HUES64 (cell line): ENCODE data around the gene CLP1.
A peak's percentile ranks its signal among the peaks of the same experiment; 100 is the strongest.

ENCODE experiments used
- H3K27ac ChIP-seq: 2 replicates; pipeline ENCODE4 v1.7.0; 2013; ENCODE audit warnings: low read depth, low read length, inconsistent platforms
- H3K27me3 ChIP-seq: 2 replicates; pipeline ENCODE4 v1.6.1; 2013; ENCODE audit warnings: mild to moderate bottlenecking, low read length; ENCODE audit not compliant: insufficient read depth
- H3K36me3 ChIP-seq: 2 replicates; pipeline ENCODE4 v1.6.1; 2013; ENCODE audit warnings: mild to moderate bottlenecking, low read length; ENCODE audit not compliant: insufficient read depth
- H3K4me1 ChIP-seq: 2 replicates; pipeline ENCODE4 v1.6.1; 2013; ENCODE audit warnings: mild to moderate bottlenecking, low read length, moderate library complexity; ENCODE audit not compliant: insufficient read depth
- H3K4me3 ChIP-seq: 2 replicates; pipeline ENCODE4 v1.5.1; 2013; ENCODE audit warnings: mild to moderate bottlenecking, low read length, moderate library complexity
- H3K9ac ChIP-seq: 2 replicates; pipeline ENCODE4 v1.6.1; 2013; ENCODE audit warnings: mild to moderate bottlenecking, low read depth, low read length
- H3K9me3 ChIP-seq: 2 replicates; pipeline ENCODE4 v1.6.1; 2013; ENCODE audit warnings: low read depth, low read length; ENCODE audit not compliant: insufficient read depth
- WGBS: fragments of 150-250, 120-280 bp; methylation state at CpG from one replicate; pipeline ENCODE4 v1.1.7; 2013; ENCODE audit warnings: missing lambda C conversion rate; 5-methylcytosine and 5-hydroxymethylcytosine counted together

Gene CLP1

DNA sequence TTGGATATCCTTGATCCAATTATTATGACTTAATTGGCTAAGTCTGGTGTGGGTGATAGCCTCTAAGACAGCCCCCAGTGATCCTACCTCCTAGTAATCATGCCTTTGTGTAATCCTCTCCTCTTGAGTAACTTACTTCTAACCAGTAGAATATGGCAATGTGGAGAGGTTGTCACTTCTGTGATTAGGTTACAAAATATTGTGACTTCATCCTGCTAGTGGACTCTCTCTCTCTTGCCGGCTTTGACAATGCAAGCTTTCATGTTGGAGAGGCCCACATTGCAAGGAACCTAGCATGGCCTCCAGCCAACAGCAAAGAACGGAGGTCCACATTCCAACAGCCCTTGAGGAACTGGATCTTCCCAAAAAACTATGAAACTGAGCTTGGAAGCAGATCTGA is 27.4 kb upstream of the CLP1 start:
- Histone ChIP-seq H3K36me3 (no peaks in the 10 kb centered on the region), H3K4me3 (no peak overlapping the region), H3K27ac (no peak overlapping the region), H3K27me3 (no peaks in the 10 kb centered on the region), H3K9me3 (no peaks in the 10 kb centered on the region), H3K9ac (no peak overlapping the region), H3K4me1 (no peaks in the 10 kb centered on the region)
- WGBS = 95% methylated on average over 2 of the region's 2 CpGs

DNA sequence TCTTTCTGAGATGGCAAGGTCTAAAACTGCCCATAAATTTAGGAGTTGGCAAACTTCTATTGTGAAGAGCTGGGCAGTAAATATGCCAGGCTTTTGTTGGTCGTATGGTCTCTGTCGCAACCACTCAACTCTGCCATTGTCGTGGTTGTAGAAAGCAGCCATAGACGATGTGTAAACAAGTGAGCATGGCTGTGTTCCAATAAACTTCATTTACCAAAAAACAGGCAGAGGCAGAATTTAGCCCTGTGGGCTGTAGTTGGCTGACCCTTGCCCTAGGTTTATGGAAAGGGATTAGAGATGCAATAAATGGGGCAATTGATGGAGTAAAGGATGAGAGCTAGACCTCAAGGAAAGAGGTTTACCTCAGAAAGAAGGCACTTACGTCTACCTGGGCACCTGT is 25.4 kb upstream of the CLP1 start:
- Histone ChIP-seq H3K36me3 (no peaks in the 10 kb centered on the region), H3K27ac (no peak overlapping the region), H3K27me3 (no peaks in the 10 kb centered on the region), H3K9ac (no peak overlapping the region), H3K4me3 (no peak overlapping the region), H3K9me3 (no peaks in the 10 kb centered on the region), H3K4me1 (peaks cover 4% of the 10 kb centered on the region; the same call in 1 of the 2 replicates)
- 94% methylated on average over 5 of the region's 5 CpGs for WGBS

DNA sequence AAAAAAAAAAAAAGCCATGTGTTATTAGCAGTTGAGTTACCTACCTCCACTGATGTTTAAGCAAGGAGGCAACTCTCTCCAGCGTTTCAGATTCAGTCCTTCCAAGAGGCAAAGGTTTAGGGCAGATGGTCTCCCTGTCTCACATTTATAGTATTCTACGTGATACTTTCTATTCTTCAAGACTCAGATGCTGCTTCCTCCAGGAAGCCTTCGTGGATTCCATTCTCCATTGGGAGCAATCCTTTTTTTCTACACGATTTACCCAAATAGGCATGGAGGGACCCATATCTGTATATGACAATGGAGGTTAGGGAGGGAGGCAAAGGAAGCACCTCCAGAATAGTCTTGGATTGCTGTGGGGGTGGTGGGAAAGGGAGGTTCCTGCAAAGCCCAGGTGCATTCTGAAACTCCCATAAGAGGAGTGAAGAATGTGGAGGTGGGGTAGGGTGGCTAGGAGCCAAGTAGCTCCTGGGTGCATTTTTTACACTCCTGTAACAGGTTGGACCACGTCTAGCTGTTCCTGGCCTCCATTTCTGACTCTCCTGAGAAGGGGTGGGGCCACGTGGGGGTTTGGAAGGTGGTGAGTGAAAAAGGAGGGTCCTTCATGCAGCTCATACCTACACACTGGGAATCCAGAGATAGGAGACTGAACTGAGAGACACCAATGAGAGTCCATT is 24.0 kb upstream of the CLP1 start:
- H3K4me3 ChIP-seq = no peak overlapping the region
- H3K9ac ChIP-seq = no peak overlapping the region
- H3K27me3 ChIP-seq = no peaks in the 10 kb centered on the region
- H3K4me1 ChIP-seq = peaks cover 12% of the 10 kb centered on the region
- no peaks in the 10 kb centered on the region for H3K36me3 ChIP-seq
- no peak overlapping the region for H3K27ac ChIP-seq
- 89% methylated on average over 6 of the region's 6 CpGs for WGBS
- no peaks in the 10 kb centered on the region for H3K9me3 ChIP-seq

DNA sequence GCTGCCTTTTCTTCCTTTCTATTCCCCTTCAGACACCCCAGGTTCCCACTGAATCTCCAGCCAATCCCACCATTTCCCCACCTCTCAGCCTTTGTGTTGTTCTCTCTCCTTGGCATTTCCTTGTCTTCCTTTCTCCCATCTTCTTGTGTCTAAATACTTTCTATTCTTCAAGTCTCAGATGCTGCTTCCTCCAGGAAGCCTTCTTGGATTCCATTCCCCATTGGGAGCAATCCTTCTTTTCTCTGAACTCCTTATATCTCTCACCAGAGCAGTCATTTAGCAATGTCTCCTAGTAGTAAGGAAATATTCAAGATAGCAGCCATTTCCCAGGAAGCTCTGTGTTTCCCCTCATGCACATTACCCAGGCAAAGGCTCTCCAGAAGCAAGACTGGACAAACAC is 23.3 kb upstream of the CLP1 start:
- H3K9ac ChIP-seq = no peak overlapping the region
- H3K27ac ChIP-seq = no peak overlapping the region
- no peaks in the 10 kb centered on the region for H3K36me3 ChIP-seq
- no peak overlapping the region for H3K4me3 ChIP-seq
- no peaks in the 10 kb centered on the region for H3K9me3 ChIP-seq
- no peaks in the 10 kb centered on the region for H3K27me3 ChIP-seq
- H3K4me1 ChIP-seq = peaks cover 12% of the 10 kb centered on the region

DNA sequence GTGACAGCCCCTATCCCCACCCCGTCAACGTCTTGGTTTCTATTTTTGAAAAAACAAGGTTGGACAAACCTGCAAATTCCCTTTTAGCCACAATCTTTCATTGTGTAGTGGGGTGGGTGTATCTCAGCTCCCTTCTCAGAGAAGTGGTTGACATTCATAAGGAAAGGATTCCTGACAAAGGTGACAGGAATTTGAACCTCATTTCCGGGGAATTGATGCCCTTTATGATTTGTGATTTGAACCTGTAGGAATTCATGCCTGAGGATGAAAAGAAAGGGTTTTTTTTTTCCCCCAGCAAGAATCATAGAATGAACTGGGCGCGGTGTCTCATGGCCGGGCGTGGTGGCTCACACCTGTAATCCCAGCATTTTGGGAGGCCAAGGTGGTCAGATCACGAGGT is 22.3 kb upstream of the CLP1 start:
- 91% methylated on average over 8 of the region's 8 CpGs for WGBS
- Histone ChIP-seq H3K4me1 (peaks cover 15% of the 10 kb centered on the region), H3K36me3 (peaks cover 7% of the 10 kb centered on the region), H3K27me3 (no peaks in the 10 kb centered on the region), H3K9me3 (no peaks in the 10 kb centered on the region), H3K27ac (no peak overlapping the region), H3K4me3 (no peak overlapping the region), H3K9ac (no peak overlapping the region)

DNA sequence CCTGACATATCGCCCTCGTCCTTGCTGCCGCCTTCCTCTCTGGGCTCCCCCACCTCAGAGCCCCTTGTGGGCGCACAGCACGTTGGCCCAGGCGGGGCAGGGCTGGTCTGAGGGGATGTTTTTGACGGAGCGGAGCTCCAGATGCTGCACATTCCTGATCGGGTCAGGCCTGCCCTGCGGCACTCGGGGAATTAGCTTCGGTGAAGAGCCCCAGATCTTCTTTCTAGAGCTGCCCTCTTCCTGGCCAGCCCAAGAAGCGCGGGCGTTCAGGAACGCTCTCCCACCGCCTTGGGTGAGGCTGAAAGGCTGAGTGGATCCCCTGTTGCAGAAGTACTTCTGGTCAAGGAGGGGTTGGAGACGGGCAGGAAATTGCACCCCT is 19.9 kb upstream of the CLP1 start:
- peak overlapping the region; percentile 99 for H3K9ac ChIP-seq
- no peaks in the 10 kb centered on the region for H3K9me3 ChIP-seq
- no peaks in the 10 kb centered on the region for H3K27me3 ChIP-seq
- peaks cover 28% of the 10 kb centered on the region for H3K36me3 ChIP-seq
- peaks cover 32% of the 10 kb centered on the region for H3K4me1 ChIP-seq
- peak overlapping the region; percentile 97 for H3K4me3 ChIP-seq
- WGBS = 14% methylated on average over 18 of the region's 18 CpGs
- peak overlapping the region; percentile 96 for H3K27ac ChIP-seq

DNA sequence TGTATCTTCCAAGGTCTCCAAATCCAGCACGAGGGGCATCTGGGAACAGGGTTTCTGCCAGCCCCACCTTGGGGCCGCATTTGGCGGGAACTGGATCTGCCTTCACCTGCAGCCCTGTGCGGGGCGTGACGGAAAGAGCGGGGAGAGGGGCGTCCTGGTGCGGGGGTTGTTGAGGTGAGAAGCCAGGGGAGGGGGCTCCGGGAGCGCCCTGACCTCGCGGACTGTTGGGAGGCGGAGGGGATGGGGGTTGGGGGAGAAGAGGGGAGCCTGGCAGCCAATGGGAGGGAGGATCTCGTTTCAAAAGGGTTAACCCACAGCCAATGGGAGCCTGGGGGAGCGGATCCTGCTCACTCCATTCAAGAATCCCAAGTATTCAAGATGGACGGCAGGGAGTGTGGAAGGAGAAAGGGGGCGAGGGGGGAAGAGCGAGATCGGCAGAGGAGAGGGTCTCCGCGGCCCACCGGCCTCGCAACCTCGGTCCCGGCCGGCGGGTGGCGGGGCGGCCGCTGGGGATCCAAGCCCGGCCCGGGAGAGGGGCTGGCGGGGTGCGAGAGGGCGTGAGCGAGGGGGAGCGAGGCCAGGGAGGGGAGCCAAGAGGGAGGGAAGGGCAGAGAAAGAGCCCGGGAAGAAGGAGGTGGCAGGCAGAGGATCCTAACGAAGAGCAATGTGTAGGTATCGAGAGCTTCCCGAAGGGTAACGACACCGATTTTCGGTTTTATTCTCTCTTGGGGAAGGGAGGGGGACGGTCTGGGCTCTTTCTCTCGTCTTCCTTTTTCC is 19.4 kb upstream of the CLP1 start:
- peak overlapping the region; percentile 99 for H3K9ac ChIP-seq
- peak overlapping the region; percentile 97 for H3K4me3 ChIP-seq
- no peaks in the 10 kb centered on the region for H3K9me3 ChIP-seq
- H3K36me3 ChIP-seq = peaks cover 32% of the 10 kb centered on the region
- 1% methylated on average over 45 of the region's 47 CpGs for WGBS
- H3K4me1 ChIP-seq = peaks cover 32% of the 10 kb centered on the region
- no peaks in the 10 kb centered on the region for H3K27me3 ChIP-seq
- peak overlapping the region; percentile 98 for H3K27ac ChIP-seq

DNA sequence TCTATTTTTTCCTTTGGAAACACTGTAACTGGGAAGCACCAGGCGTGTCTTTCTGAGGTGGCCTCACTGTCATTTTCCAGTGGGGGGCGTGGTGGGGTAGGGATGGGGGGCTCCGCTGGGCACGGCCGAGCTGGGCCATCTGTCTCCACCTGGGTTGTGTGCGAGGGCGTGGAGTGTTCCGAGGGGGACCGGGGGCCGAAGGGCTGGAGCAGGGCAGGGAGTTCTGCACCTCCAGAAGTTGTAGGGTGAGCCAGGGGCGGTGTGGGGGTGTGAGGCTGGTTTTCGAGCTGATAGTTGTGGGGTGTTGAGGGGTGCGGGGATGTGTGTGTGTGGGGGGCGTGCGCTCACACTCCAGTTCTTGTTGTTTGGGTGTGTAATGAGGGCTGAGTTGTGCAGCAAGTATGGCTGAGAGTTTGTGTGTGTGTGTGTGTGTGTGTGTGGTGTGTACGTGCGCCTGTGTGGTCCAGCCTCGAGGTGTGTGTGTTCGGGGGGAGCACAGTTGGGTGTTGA is 18.7 kb upstream of the CLP1 start:
- peaks cover 39% of the 10 kb centered on the region for H3K36me3 ChIP-seq
- peaks cover 37% of the 10 kb centered on the region for H3K4me1 ChIP-seq
- no peaks in the 10 kb centered on the region for H3K27me3 ChIP-seq
- peak overlapping the region; percentile 98 for H3K27ac ChIP-seq
- peak overlapping the region; percentile 99 for H3K9ac ChIP-seq
- no peaks in the 10 kb centered on the region for H3K9me3 ChIP-seq
- under 1% methylated on average over 15 of the region's 19 CpGs for WGBS
- peak overlapping the region; percentile 97 for H3K4me3 ChIP-seq

DNA sequence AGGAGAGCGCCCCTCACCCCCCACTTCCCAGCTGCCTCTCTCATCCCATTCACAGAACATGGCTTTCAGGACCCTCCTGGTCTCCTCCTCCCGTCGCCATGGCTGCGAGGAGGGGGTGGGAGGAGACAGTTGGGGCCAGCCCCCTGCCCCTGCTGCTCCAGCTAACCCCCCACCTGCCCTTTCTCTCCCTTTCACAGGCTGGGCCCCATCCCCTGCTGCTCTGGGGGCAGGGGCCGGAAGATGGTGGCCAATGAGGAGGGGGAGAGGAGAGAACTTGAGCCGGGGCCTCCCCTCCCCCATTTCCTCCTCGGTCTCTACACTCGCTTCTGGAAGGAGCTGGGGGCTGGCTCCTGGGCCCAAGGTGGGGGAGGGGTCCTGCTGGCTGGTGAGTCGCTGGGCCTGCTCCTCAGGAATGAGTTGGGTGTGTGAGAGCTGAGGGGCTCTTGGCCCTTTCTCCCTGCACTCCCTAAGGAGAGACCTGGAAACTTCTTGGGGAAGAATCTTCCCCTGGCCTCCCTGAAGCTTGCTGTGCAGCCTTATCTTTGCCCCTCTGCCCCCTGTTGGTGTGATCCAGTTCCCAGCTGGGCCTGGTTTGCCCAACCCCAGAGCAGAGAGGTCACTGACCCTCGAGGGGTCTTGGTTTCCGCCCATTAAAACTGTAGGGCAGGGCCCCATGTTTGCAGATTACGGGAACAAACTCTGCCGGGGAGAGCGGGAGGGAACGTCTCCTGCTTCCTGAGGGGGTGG is 18.1 kb upstream of the CLP1 start:
- peak overlapping the region; percentile 97 for H3K4me3 ChIP-seq
- no peaks in the 10 kb centered on the region for H3K27me3 ChIP-seq
- H3K9ac ChIP-seq = peak overlapping the region; percentile 99
- peaks cover 40% of the 10 kb centered on the region for H3K36me3 ChIP-seq
- H3K4me1 ChIP-seq = peaks cover 40% of the 10 kb centered on the region
- peak overlapping the region; percentile 98 for H3K27ac ChIP-seq
- no peaks in the 10 kb centered on the region for H3K9me3 ChIP-seq
- under 1% methylated on average over 7 of the region's 15 CpGs for WGBS

DNA sequence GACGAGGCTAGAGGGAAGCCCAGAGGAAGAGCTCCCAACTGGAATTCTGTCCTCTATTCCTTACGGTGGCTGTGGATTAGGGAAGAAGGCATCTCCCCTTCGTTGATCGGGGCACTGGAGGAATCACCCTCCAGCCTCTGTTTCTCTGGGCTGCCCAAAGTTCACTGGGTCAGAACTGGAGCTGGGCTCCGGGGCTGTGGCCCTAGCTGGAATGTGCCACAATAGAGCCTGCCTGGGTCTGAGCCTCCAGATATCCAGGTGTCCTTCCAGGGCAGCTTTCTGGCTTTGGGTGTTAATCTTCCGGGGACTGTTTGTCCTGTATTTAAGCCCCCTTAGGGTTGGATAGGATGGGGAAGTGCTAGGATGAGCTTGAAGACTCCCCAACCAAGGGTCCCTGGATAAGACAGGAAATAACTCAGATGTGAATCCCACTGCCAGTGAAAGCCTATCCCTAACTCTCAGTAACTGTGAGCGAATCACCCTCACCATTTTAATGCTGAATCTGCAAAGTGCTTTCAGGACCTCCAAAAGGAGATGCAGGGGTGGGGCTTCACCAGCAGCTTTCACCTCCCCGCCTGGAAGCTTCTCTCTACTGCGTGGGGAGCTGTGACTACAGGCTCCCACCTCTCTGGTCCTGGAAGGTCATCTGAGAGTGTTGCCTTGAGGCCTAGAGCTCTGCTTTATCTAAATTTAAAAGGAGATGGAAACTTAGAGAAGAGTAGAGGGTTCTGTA is 17.3 kb upstream of the CLP1 start:
- H3K4me1 ChIP-seq = peaks cover 47% of the 10 kb centered on the region
- H3K9me3 ChIP-seq = no peaks in the 10 kb centered on the region
- no peaks in the 10 kb centered on the region for H3K27me3 ChIP-seq
- WGBS = 10% methylated on average over 9 of the region's 9 CpGs
- H3K27ac ChIP-seq = peak overlapping the region; percentile 98
- H3K4me3 ChIP-seq = peak overlapping the region; percentile 97
- peak overlapping the region; percentile 95 for H3K9ac ChIP-seq
- peaks cover 40% of the 10 kb centered on the region for H3K36me3 ChIP-seq
